GM18519 (cell line): ENCODE data around the gene PI4KA.

ENCODE experiments used
- ATAC-seq: cut with Tn5 transposase; IDR thresholded peaks from one replicate; pipeline ENCODE4 v1.9.1; 2021; ENCODE audit warnings: mild to moderate bottlenecking, moderate library complexity; ENCODE audit not compliant: unreplicated experiment, low FRiP score

The PI4KA gene

DNA sequence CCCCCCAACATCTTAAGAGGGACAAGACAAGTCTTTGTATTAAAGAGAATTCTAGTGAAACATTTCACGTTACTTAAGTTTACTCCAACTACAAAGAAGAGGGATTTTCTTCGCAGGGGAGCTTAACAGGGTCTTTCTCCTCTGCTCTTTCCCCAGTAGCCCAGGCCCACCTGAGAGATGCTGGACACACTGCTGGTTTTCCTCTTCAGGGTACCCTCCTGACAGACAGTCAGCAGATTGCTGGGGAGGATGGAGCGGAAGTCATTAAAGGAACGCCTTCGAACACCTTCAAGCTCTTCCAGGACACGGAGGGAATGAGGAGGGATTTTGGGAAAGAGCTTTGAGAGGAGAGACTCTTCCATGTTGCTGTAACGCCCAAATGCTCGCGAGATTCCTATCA lies 39.1 kb downstream of the PI4KA start:
- ATAC-seq: no peak

DNA sequence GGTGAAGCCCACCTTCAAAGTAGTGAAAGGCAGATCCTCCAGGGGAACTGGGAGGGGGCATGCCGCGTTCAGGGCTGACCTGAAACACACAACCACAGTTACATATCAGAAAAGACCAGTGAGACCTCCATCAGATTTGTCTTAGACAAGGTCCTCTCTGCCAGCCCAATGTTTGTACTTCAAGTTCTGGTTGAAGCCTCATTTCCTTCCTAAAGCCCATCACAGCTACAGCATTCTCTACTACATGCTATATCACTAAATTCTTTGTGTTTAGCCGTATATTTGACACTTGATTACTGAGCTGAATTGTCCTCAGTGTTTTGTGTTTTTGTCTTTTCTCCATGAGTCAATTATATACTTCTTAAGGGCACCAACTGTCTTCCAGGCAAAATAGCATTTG lies 40.1 kb downstream of the PI4KA start:
- ATAC-seq: no peak

DNA sequence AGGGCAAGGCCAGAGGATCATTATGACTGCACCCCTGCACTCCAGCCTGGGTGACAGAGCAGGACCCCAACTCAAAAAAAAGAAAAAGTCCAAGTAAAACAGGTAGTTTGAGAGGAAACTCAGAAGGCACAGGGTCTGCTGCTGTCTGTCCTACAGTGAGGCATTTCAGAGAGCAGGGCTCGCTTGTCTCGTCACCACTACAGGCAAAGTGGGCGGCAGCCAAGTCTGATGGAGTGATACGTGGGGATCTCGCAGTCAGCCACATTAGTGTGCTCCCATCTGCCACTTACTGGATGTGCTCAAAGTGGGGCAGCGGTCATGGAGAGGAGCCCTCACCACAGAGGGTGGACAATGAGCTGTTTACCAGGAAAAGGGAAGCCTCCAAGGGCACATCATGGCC lies 42.1 kb downstream of the PI4KA start:
- ATAC-seq: no peak

DNA sequence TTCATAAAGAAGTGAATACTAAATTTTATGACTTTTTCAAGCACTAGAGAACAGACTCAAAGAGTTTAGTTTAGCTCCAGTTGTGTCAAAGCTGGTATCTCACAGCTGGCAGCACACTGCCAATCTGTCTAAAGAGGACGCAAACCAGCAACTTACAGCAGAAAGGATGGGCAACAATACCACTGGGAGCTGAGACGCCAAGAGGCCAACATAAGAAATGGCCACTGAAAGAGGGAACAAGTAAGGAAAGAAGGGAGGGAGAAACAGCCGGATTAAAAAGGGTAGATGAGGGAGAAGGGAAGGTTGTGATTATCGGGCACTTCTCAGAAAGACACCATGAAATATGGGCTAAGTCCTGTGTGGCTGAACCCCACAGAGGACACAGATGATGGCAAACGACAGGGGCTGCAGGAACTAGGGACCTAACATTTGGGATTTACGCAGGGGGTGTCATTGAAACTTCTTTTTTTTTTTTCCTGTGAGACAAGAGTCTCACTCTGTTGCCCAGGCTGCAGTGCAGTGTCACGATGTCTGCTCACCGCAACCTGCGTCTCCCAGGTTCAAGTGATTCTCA lies 43.0 kb downstream of the PI4KA start:
- ATAC-seq: no peak

DNA sequence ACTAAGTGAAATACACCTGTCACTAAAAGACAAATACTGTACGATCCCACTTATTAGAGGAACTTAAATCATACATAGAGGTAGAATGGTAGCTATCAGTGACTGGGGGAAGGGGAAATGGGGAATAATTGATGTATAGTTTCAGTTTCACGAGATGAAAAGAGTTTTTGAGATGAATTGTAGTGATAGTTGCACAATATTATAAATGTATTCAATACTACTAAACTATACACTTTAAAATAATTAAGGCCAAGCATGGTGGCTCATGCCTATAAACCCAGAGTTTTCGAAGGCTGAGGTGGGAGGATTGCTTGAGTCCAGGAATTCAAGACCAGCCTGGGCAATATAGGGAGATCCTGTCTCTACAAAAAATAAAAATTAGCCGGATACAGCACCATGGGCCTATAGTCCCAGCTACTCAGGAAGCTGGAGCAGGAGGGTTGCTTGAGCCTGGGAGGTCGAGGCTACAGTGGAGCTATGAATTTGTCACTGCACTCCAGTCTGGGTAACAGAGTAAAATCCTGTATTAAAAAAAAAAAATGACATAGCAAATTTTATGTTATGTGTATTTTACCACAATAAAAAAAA lies 44.3 kb downstream of the PI4KA start:
- no peak for ATAC-seq

DNA sequence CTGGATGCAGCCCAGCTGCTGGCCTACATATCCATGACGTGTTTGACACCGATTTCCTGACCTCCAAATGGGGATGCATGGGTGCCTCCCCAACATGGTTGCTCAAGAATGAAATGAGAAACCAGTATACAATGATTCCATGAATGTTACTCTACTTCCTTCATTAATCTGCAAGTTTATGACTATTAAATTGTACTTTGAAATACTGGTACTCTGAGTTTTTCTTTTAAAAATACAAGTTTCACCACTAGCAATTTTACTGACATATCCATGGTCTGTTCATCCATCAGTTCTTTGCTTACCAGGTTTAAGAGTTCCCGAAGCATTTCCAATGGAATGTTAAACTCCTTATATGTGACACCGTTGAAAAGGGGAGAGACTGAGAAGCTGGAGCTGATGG lies 45.6 kb downstream of the PI4KA start:
- no peak for ATAC-seq

DNA sequence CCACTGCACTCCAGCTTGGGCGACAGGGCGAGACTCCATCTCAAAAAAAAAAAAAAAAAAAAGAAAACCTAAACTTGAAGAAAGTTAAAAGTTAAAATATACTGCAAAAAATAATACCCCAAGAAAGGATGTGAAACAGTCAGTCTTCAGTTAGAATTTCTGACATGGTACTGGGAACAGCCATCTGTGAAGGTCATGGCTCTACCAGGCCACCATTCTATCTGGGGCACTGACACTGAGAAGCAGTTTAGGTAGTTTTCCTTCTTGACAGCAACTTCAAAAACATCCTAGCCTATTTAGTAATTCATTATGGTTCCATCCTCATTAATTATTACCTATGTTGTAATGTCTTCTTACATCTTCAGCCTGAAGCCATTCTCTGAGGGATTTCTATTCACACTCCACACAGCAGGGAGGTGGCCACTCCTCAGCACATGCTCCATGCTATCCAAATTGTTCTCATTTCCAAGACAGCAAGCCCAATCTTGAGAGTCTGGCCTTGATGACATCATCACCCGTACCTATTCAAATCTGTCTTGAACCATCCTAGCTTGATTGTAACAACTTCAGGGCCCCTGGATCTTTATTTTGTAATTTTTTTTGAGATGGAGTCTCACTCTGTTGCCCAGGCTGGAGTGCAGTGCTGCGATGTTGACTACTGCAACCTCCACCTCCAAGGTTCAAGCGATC lies 46.5 kb downstream of the PI4KA start:
- no peak for ATAC-seq

DNA sequence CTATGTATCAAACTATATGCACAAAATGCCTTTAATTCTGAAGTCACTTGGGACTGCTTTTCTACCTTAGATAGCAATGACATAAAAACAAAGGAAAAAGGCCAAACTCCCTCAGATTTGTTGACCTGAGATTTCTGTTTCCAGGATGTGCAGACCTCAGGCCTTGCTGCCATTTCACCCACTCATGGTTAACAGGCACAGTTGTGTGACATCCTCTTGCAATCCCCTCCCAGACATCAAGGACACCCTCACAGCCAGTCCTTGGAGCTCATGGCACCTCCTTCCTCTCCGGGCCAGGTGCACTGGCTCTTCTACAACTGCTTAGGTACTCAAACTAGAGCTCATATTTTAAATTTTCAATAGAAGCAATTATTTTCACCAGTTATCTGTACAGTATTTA lies 47.4 kb downstream of the PI4KA start:
- no peak for ATAC-seq

DNA sequence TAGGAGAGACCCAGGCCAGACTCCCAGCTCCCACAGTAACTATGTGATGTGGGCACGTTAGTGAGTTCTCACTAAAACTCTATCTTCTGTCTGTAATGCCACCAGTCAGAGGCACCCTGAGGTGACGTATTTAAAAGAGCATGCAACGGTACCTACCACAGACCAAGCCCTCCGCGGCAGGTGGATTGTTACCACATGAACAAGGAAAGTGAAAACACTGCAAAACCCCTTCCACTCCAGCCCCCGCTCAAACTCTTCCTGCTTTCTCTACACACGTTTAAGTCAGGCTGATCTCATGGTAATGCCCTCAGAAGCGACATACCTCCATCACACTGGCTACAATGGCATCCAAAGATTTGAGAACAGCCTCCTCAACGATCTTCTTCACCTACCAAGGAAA lies 48.0 kb downstream of the PI4KA start:
- ATAC-seq: no peak

DNA sequence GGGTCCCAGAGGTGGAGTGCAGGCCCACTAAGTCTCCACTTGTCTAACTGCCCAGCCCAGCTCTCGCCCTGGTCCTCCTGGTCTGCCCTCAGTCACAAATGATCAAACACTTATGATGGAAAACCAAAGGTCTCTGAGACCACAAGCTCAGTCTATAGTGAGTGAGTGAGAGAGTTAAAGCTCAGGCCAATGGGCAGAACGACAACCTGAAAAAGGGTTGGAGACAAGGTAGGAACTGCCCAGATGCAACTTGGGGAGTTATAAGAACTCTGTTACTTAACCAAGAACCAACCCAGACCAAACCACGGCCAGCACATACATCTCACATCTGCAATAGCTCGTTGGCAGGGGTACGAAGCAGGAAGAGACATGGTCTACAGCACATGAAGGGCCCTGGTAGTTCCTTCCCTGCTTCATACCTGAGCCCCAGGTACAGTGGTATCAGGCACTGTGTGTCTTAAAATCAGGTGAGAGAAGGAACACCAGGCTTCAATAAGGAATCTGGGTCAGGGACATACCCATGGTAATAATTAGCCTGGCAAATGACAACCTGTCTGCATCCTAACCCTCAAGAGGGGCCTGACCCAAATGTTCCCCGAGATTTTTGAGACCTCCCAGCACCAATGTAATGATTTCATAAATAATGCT lies 48.9 kb downstream of the PI4KA start:
- ATAC-seq: no peak

DNA sequence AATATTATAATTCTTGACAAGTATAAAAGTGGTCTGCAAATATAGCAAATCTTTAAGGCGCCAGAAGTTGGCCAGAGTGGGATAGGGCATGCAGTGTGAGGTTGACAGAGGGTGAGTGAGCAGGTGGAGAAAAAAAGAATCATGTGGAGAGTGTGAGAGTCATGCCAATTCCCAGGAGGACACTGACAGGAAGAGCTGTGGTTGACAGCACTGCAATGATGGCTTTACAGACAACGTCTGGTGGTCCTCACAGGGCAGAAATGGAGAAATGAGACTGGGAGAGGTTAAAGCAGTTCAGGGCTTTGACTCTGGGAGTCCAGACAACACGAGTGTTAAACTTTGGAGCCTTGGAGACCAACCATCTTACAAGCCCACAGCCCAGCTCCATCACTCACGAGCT lies 49.8 kb downstream of the PI4KA start:
- no peak for ATAC-seq

DNA sequence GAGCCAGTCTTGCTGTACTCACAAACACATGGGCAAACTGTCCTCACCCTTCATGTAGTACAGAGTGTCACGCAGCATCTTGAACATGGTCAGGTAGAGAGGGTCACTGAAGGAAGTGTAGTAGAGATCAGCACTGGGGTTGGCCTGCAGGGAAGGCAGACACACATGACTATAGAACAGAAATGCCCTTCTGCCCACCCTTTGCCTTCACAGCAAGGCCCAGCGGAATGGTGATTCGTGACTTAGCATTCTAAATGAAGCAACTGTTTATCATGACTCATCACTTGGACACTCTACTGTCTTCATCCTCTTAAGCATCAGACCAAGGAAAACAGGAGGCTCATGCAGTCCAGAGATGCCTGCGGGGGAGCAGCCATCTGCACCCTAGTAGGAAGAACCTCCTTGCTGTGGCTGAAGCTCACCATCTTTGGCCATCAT lies 51.3 kb downstream of the PI4KA start:
- no peak for ATAC-seq

DNA sequence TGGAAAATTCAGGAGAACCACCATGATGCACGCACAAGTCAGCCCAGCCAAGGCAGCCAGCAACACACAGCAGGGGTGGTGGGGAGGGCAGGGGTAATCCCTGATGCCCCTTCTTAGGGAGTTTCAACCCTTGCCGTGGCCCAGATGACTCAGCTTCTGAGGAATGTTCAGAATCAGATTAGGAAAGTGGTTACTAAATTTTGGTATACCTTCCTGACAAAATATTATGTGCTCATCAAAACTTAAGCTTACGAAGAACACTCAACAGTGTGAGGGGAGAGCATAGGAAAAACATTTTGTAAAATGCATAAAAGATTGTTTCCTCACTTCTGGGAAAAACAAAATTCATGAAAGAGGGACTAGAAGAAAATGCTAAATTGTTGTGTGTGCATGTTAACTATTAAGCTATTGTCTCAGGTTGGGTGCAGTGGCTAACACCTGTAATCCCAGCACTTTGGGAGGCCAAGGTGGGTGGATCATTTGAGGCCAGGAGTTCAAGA lies 52.6 kb downstream of the PI4KA start:
- no peak for ATAC-seq

DNA sequence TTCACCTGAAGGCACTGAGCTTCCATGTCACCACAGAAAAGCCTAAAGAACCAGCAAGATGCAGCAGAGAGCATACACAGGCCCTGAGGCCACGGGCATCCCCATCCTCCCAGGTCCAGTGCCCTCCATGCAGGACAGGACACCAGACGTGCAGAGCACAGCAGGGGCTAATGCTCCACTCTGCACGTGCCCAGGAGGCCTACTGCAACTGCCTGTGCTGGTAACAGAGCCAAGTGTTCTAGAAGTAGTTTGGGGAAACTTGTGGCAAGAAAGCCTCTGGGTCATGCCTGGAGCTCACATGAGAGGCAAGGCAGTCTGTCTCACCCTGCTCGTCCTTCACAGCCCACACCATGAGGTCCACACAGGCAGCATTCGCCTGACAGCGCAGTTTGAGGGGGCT lies 54.0 kb downstream of the PI4KA start:
- no peak for ATAC-seq

DNA sequence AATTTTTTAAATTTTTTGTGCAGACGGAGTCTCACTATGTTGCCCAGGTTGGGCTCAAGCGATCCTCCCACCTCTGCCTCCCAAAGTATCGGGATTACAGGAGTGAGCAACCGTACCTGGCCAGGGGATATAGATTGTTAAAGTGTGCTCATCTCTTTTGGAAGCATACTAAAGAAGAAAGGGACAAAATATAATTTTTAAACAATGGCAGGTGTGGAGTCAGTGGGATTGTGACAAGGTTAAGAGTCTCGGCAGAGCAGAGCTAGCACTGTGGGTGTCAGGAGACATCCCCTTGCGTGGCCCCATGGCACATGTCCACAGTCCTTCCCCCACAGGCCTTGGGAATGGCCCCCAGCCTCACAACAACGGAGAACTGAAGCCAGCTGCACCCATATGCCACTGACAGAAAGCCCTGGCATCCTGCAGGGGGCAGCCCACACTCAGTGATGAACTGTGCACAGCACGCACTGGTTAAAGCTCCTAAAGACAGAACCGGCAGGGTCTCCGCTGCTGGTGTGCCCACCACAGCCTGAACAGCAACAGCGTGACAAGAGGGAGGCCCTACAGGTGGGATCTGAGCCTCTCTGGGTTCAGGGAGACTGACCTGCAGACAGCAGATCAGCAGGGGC lies 54.8 kb downstream of the PI4KA start:
- ATAC-seq: no peak

DNA sequence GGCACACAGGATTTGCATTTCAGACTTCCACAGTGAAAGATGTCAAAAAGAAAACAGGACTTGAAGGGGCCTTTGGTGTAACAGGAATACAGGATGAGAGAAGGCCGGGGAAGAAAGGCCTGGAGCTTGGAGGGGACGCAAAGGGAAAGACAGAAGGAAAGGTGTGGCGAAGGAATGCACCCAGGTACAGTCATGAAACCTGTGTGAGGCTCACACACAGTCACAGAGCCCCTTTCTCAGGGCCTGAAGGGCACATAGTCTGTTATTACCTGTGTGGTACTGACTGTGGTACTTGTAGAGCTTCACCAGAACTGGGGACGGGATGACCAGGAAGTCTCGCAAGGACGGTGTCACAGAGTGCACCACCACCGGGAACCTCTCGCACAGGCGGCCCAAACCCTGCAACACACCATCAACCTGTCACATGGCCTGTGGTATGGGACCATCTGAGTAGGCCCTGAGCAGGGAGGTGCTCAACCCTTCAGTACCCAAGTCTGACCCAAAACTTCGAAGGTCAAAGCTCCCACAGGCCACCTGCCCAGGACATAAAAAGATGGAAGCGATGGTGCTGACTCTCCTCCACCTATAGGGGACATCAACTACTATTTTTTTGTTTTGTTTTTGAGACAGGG lies 55.6 kb downstream of the PI4KA start:
- ATAC-seq: no peak

DNA sequence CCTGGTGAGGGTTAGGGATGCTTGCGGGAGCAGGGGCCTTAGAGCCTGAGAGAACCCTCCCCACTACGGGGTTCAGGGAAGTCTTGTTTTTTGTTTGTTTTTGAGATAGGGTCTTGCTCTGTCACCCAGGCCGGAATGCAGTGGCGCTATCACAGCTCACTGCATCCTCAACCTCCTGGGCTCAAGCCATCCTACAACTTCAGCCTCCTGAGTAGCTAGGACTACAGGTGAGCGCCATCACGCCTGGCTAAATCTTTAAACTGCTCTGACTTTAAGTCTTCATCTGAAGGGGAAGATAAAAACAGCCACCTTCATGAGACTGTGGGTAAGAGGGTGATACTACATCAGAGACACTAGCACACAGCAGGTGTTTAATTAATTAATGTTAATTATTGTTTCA lies 56.2 kb downstream of the PI4KA start:
- ATAC-seq: no peak

DNA sequence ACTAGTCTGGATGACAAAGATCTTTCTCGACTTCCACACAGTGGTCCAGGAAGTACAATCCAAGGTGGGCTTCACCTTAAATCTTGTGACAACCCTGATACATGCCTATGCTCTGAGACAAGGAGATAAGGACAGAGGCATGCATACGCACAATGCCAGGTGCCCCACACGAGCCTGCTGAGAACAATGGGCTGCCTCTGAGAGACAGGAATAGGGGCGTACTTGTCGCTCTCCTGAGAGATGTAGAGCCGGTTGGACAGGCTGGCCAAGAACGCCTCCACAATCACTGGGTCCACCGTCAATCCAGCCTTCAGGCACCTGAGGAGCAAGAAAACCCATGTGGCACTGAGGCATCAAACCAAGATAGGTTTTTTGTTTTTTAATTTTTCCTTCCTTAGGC lies 59.2 kb downstream of the PI4KA start:
- ATAC-seq: no peak

DNA sequence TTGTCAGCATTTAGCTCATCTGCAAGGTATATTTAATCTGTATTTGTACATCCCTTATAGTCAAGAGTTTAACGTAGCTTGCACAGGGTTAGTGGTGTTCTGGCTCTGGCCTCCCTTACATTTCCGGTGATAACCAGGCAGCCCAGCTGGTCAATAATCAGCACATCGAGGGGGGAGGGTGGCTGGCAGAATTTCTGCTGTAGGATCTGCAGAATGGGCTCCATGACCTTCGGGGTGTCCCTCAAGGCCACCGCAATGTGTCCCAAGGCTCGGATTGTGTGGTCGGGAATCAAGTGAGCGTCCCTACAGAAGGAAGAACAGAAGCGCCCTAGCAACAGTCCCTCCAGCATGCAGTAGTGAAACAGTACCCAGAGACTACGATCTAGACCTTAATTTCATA lies 59.6 kb downstream of the PI4KA start:
- ATAC-seq: no peak

DNA sequence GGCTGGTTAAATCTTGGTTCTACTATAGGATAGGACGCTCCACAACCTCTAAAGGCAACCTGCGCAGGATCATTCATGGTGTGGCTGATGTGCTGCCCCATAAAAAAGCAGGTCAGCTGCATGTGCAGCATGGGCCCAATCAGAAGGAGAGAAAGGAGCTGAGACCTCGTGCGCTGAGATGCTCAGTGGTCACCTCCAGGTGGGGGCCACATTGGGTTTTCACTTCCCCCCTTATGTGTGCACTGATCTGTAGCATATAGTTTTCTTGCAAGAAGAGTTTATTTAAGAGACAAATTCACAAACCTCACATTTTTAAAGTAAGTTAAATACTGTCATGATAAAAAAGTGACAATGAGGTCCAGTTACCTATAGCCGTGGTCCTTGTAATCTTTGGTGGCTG lies 60.4 kb downstream of the PI4KA start:
- no peak for ATAC-seq

DNA sequence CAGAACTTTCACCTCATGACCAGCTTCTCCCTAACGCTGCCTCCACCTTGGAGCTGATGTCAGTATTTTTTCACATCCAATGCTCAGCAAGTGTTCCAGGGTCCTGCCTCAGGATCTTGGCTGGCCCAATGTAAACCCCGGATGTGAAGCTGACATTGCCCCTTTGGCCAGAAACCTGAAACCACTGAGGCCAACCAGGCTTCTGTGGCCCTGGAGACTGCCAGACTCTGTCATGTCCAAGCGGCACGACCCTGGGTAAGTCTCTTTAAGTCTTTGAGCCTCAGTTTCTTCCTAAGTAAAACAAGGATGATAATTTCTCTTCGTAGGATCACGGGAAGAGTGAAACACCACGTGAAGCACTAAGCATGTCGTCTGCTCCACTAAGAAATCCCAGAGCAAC lies 61.9 kb downstream of the PI4KA start:
- no peak for ATAC-seq
